Measurements from ENCODE around the gene PIP4K2B. TPM values are rescaled to one million over a fixed set of nuclear protein-coding genes. Genes with fewer than 3 reads are reported as not detected.

The PIP4K2B gene
- total RNA-seq, 4 donors from 2014 or later, result 15.3 to 63.5 (median 23.5) TPM

DNA sequence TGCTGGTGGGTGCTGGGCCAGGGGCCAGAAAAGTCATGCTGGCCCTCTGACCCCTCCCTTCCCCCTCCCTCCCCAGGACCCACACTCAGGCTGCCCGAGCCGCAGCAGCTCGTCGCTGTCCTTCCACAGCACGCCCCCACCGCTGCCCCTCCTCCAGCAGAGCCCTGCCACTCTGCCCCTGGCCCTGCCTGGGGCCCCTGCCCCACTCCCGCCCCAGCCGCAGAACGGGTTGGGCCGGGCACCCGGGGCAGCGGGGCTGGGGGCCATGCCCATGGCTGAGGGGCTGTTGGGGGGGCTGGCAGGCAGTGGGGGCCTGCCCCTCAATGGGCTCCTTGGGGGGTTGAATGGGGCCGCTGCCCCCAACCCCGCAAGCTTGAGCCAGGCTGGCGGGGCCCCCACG is 77.6 kb downstream of the PIP4K2B start:
- WGBS, 2 donors (ENCODE audit: low coverage in 1 of 2), result 93% methylated on average over 11 of the region's 16 CpGs; no CpG with 5 or more reads in 1 of the 2 donors

DNA sequence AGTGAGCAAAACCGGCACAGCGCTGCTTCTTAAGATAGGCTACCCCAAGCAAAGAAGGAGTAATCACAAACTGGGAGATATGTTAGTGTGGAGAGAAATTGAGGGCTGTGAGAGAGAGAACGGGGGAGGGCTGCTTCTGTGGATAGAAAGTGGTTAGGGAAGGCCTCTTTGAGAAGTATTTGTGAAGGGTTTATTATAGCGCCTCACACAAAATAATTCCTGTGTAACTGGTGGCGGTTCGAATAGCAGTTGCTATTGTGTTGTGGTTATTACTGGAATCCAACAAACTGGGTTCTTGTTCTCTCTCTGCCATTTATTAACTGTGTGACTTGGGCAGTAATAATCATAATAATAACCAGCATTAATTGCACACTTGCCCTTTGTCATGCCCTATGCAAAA is 78.4 kb downstream of the PIP4K2B start:
- WGBS, 2 donors (ENCODE audit: low coverage in 1 of 2), result 90% methylated on average over 3 to 6 of the region's 6 CpGs
- in situ Hi-C loops (cut with MboI; ENCODE audit: low pct_ligation_motif_present in 1 of 4, low pct_unique_long_range_greater_than_20kb in 1 of 4, low sequenced_read_pairs in 3 of 4), result no loop called here
- H3K4me3 ChIP-seq, result no peak overlapping the region
- H3K36me3 ChIP-seq, result peaks cover 0 to 21% (median 3%) of the 10 kb centered on the region in 4 donors
- H3K27ac ChIP-seq, result no peak overlapping the region
- intact Hi-C loops (cut with DNase I; ENCODE audit: low total_unique reads), result no loop called here
- no peaks in the 10 kb centered on the region for H3K27me3 ChIP-seq
- no peak for TF ChIP-seq EP300 (IDR thresholded peaks at IDR 0.05; ENCODE audit: low read depth)
- TF ChIP-seq POLR2AphosphoS5 (IDR thresholded peaks at IDR 0.05), result no peak
- TF ChIP-seq, protein P1, sequence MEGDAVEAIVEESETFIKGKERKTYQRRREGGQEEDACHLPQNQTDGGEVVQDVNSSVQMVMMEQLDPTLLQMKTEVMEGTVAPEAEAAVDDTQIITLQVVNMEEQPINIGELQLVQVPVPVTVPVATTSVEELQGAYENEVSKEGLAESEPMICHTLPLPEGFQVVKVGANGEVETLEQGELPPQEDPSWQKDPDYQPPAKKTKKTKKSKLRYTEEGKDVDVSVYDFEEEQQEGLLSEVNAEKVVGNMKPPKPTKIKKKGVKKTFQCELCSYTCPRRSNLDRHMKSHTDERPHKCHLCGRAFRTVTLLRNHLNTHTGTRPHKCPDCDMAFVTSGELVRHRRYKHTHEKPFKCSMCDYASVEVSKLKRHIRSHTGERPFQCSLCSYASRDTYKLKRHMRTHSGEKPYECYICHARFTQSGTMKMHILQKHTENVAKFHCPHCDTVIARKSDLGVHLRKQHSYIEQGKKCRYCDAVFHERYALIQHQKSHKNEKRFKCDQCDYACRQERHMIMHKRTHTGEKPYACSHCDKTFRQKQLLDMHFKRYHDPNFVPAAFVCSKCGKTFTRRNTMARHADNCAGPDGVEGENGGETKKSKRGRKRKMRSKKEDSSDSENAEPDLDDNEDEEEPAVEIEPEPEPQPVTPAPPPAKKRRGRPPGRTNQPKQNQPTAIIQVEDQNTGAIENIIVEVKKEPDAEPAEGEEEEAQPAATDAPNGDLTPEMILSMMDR (IDR thresholded peaks at IDR 0.05), result no peak
- TF ChIP-seq POLR2A (IDR thresholded peaks at IDR 0.05), result no peak
- H3K9me3 ChIP-seq, result no peaks in the 10 kb centered on the region
- DNase-seq, result no peak
- H3K4me1 ChIP-seq, result peaks cover 0 to 30% (median 18%) of the 10 kb centered on the region in 4 donors

More for the DNA sequence above, 77.6 kb downstream of the PIP4K2B start:
- no peak for DNase-seq
- Histone ChIP-seq H3K4me1 (peaks cover 0 to 37% (median 18%) of the 10 kb centered on the region in 4 donors), H3K27ac (no peak overlapping the region), H3K4me3 (no peak overlapping the region), H3K9me3 (no peaks in the 10 kb centered on the region), H3K27me3 (no peaks in the 10 kb centered on the region), H3K36me3 (peaks cover 0 to 15% (median 3%) of the 10 kb centered on the region in 4 donors)
- intact Hi-C loops (cut with DNase I; ENCODE audit: low total_unique reads) (no loop called here), in situ Hi-C loops (cut with MboI; ENCODE audit: low pct_ligation_motif_present in 1 of 4, low pct_unique_long_range_greater_than_20kb in 1 of 4, low sequenced_read_pairs in 3 of 4) (no loop called here)
- TF ChIP-seq EP300 (IDR thresholded peaks at IDR 0.05; ENCODE audit: low read depth) (no peak), POLR2AphosphoS5 (IDR thresholded peaks at IDR 0.05) (no peak), POLR2A (IDR thresholded peaks at IDR 0.05) (no peak)
- TF ChIP-seq, protein P1 (IDR thresholded peaks at IDR 0.05), result no peak

DNA sequence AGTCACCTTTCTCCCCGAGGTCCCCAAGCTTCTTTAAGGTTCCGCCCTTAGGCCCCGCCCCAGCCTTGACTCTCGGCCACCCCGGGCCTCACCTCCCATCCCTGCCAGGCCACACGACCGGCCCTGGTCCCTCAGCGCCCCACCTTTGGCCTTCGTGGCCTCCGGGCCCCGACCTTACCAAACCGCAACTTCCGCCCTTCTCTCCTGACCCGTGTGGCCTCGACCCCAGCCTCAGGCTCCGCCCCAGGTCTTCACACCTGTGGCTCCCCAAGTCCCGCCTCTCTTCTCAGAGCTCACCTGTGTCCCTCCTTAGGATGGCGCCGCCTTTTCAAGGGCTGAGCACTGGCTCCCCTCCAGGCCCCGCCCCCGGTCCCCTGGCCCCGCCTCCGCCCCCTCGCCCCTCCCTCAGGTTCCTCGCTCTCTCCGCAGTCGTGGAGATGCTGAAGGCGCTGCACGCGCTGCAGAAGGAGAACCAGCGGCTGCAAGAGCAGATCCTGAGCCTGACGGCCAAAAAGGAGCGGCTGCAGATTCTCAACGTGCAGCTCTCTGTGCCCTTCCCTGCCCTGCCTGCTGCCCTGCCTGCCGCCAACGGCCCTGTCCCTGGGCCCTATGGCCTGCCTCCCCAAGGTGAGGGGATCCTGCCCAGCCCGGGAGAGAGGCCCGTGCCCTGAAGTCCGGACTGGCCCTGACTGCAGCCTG is 79.3 kb downstream of the PIP4K2B start:
- no peaks in the 10 kb centered on the region for H3K9me3 ChIP-seq
- in situ Hi-C loops (cut with MboI; ENCODE audit: low pct_ligation_motif_present in 1 of 4, low pct_unique_long_range_greater_than_20kb in 1 of 4, low sequenced_read_pairs in 3 of 4) (no loop called here), intact Hi-C loops (cut with DNase I; ENCODE audit: low total_unique reads) (no loop called here)
- H3K4me1 ChIP-seq, result peaks cover 0 to 22% (median 12%) of the 10 kb centered on the region in 4 donors
- no peak overlapping the region for H3K27ac ChIP-seq
- no peak for TF ChIP-seq POLR2AphosphoS5 (IDR thresholded peaks at IDR 0.05)
- TF ChIP-seq, protein P1 (IDR thresholded peaks at IDR 0.05), result no peak
- no peak for TF ChIP-seq POLR2A (IDR thresholded peaks at IDR 0.05)
- no peak for TF ChIP-seq EP300 (IDR thresholded peaks at IDR 0.05; ENCODE audit: low read depth)
- H3K4me3 ChIP-seq, result no peak overlapping the region
- no peak for DNase-seq
- H3K27me3 ChIP-seq, result no peaks in the 10 kb centered on the region
- peaks cover 0 to 30% (median 5%) of the 10 kb centered on the region in 4 donors for H3K36me3 ChIP-seq
- WGBS, 2 donors (ENCODE audit: low coverage in 1 of 2), result 74 to 82% methylated on average over 7 to 33 of the region's 39 CpGs

DNA sequence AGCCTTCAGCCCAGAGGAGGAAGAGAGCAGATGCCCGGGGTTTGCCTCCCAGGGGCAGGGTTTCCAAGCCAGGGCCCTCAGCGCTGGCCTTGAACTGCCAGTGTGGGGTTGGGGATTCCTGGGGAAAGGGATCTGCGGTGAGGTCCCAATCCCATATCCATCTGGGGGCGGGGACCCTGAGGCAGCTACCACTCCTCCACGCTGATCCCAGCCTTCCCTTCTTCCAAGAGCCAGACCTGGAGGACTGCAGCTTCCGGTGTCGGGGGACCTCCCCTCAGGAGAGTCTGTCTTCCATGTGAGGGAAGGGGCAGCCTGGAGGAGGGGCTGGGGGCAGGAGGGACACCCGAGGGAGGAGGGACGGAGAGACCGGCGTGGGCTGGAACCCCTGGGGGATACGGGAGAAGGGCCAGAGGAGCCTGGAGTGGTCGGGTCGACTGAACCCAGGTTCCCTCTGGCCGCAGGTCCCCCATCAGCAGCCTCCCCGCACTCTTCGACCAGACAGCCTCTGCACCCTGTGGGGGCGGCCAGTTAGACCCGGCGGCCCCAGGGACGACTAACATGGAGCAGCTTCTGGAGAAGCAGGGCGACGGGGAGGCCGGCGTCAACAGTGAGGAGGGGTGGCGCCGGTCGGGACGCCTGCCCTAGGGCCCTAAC is 79.9 kb downstream of the PIP4K2B start:
- WGBS, 2 donors (ENCODE audit: low coverage in 1 of 2), result 86% methylated on average over 24 of the region's 29 CpGs; no CpG with 5 or more reads in 1 of the 2 donors
- in situ Hi-C loops (cut with MboI; ENCODE audit: low pct_ligation_motif_present in 1 of 4, low pct_unique_long_range_greater_than_20kb in 1 of 4, low sequenced_read_pairs in 3 of 4), result no loop called here
- Histone ChIP-seq H3K27ac (no peak overlapping the region), H3K4me3 (no peak overlapping the region), H3K4me1 (peaks cover 0 to 15% (median 5%) of the 10 kb centered on the region in 4 donors), H3K9me3 (no peaks in the 10 kb centered on the region), H3K27me3 (no peaks in the 10 kb centered on the region), H3K36me3 (peaks cover 0 to 31% (median 5%) of the 10 kb centered on the region in 4 donors)
- intact Hi-C loops (cut with DNase I; ENCODE audit: low total_unique reads), result no loop called here
- TF ChIP-seq, protein P1 (IDR thresholded peaks at IDR 0.05), result no peak
- TF ChIP-seq POLR2AphosphoS5 (IDR thresholded peaks at IDR 0.05) (no peak), POLR2A (IDR thresholded peaks at IDR 0.05) (no peak), EP300 (IDR thresholded peaks at IDR 0.05; ENCODE audit: low read depth) (no peak)
- no peak for DNase-seq
